ENCODE measurements around the gene STK24.

Gene STK24

GRCh38 chr13:98507282-98507797, 69.6 kb downstream of the STK24 start:
- no peak overlapping the region for H3K4me3 ChIP-seq (ENCODE audit: low read length in 2 of 2)
- H3K4ac ChIP-seq (ENCODE audit: low read length) = no peak overlapping the region
- no peak overlapping the region for H4K91ac ChIP-seq (ENCODE audit: low read depth, low read length, poor library complexity)
- peaks cover 5 to 26% of the 10 kb centered on the region in 2 donors for H3K36me3 ChIP-seq (replicated peaks in 1 of 2; ENCODE audit: control insufficient read depth in 2 of 2, insufficient read depth in 2 of 2, low read length in 2 of 2)
- no peak overlapping the region for H3K9ac ChIP-seq (ENCODE audit: low read depth, low read length, poor library complexity)
- WGBS, 2 donors (ENCODE audit: extremely low coverage in 2 of 2, insufficient read length in 2 of 2, insufficient replicate concordance in 1 of 2) = no CpG with 5 or more reads among the region's 5 CpGs
- no peak overlapping the region for H2BK12ac ChIP-seq (ENCODE audit: low read length)
- no peak overlapping the region for H3K14ac ChIP-seq (ENCODE audit: low read length)
- no peak overlapping the region for H2BK15ac ChIP-seq (ENCODE audit: low read length)
- no peak overlapping the region for H4K8ac ChIP-seq (ENCODE audit: low read depth, low read length)
- no peak overlapping the region for H2BK120ac ChIP-seq (ENCODE audit: low read depth, low read length)
- peak overlapping the region; percentile 38 for H3K27ac ChIP-seq (replicated peaks; ENCODE audit: low read length)
- H3K79me1 ChIP-seq (ENCODE audit: low read depth, low read length) = peaks cover 3% of the 10 kb centered on the region
- H3K27me3 ChIP-seq (ENCODE audit: control insufficient read depth in 3 of 3, insufficient read depth in 3 of 3, low read depth in 1 of 3, low read length in 3 of 3) = no peaks in the 10 kb centered on the region
- H3K4me2 ChIP-seq (ENCODE audit: insufficient read depth, low read length, poor library complexity, severe bottlenecking) = no peak overlapping the region
- no peak overlapping the region for H2BK5ac ChIP-seq (ENCODE audit: low read length)
- H3K18ac ChIP-seq (ENCODE audit: low read length) = no peak overlapping the region
- H3K23ac ChIP-seq (ENCODE audit: low read depth, low read length, poor library complexity) = no peak overlapping the region
- no peaks in the 10 kb centered on the region for H3K9me3 ChIP-seq (replicated peaks in 1 of 2; ENCODE audit: control insufficient read depth in 2 of 2, insufficient read depth in 1 of 2, low read depth in 1 of 2, low read length in 2 of 2)
- no peak for DNase-seq (ENCODE audit: low spot score)
- peaks cover 11 to 22% of the 10 kb centered on the region in 2 donors for H3K4me1 ChIP-seq (ENCODE audit: control insufficient read depth in 2 of 2, insufficient read depth in 1 of 2, low read depth in 1 of 2, low read length in 2 of 2)
- no peak overlapping the region for H2AK5ac ChIP-seq (ENCODE audit: low read depth, low read length)
- H2AFZ ChIP-seq (ENCODE audit: low read length) = no peak overlapping the region

DNA sequence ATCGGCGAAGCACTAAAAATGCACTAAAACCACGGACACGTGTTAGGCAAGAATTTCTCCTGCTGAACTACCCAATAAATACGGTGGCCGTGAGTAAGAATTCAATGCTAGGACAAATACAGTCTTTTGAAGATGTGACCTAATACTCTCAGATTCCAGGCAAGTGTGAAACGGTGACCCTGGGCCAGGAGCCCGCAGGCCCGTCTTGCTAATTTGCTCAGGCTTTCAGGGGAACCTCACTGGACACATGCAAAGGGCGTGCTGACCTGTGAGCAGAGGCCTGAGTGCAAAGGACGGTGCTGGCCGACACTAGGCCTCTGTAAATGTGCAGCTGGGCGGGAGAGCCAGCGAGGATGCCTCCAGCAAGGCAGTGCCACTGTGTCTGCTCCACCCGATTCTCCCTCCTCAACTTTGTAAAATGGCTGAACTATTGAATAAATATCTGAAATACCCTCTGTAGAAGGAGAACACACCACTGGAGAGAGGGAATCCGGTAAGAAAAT, 70.1 kb downstream of the STK24 start:
- Histone ChIP-seq H3K4me2 (ENCODE audit: insufficient read depth, low read length, poor library complexity, severe bottlenecking) (no peak overlapping the region), H2AFZ (ENCODE audit: low read length) (no peak overlapping the region), H2BK12ac (ENCODE audit: low read length) (no peak overlapping the region), H4K91ac (ENCODE audit: low read depth, low read length, poor library complexity) (no peak overlapping the region), H3K18ac (ENCODE audit: low read length) (peak overlapping the region; percentile 76), H2AK5ac (ENCODE audit: low read depth, low read length) (no peak overlapping the region), H2BK5ac (ENCODE audit: low read length) (no peak overlapping the region), H4K8ac (ENCODE audit: low read depth, low read length) (no peak overlapping the region), H3K36me3 (replicated peaks in 1 of 2; ENCODE audit: control insufficient read depth in 2 of 2, insufficient read depth in 2 of 2, low read length in 2 of 2) (peaks cover 5 to 24% of the 10 kb centered on the region in 2 donors), H3K27ac (replicated peaks; ENCODE audit: low read length) (peak overlapping the region; percentile 25), H3K9me3 (replicated peaks in 1 of 2; ENCODE audit: control insufficient read depth in 2 of 2, insufficient read depth in 1 of 2, low read depth in 1 of 2, low read length in 2 of 2) (no peaks in the 10 kb centered on the region), H3K79me1 (ENCODE audit: low read depth, low read length) (peaks cover 6% of the 10 kb centered on the region), H2BK120ac (ENCODE audit: low read depth, low read length) (no peak overlapping the region), H3K9ac (ENCODE audit: low read depth, low read length, poor library complexity) (peak overlapping the region; percentile 24), H3K4me1 (ENCODE audit: control insufficient read depth in 2 of 2, insufficient read depth in 1 of 2, low read depth in 1 of 2, low read length in 2 of 2) (peaks cover 11 to 25% of the 10 kb centered on the region in 2 donors), H2BK15ac (ENCODE audit: low read length) (no peak overlapping the region), H3K4me3 (ENCODE audit: low read length in 2 of 2) (no peak overlapping the region), H3K4ac (ENCODE audit: low read length) (no peak overlapping the region), H3K14ac (ENCODE audit: low read length) (no peak overlapping the region), H3K23ac (ENCODE audit: low read depth, low read length, poor library complexity) (no peak overlapping the region), H3K27me3 (ENCODE audit: control insufficient read depth in 3 of 3, insufficient read depth in 3 of 3, low read depth in 1 of 3, low read length in 3 of 3) (no peaks in the 10 kb centered on the region)
- no CpG with 5 or more reads among the region's 16 CpGs for WGBS, 2 donors (ENCODE audit: extremely low coverage in 2 of 2, insufficient read length in 2 of 2, insufficient replicate concordance in 1 of 2)
- DNase-seq (ENCODE audit: low spot score) = no peak

GRCh38 chr13:98506322-98506721, 70.6 kb downstream of the STK24 start:
- no peak overlapping the region for H4K91ac ChIP-seq (ENCODE audit: low read depth, low read length, poor library complexity)
- DNase-seq (ENCODE audit: low spot score) = no peak
- H2BK120ac ChIP-seq (ENCODE audit: low read depth, low read length) = no peak overlapping the region
- H2BK5ac ChIP-seq (ENCODE audit: low read length) = no peak overlapping the region
- H2AK5ac ChIP-seq (ENCODE audit: low read depth, low read length) = no peak overlapping the region
- H3K4me2 ChIP-seq (ENCODE audit: insufficient read depth, low read length, poor library complexity, severe bottlenecking) = no peak overlapping the region
- no peaks in the 10 kb centered on the region for H3K9me3 ChIP-seq (replicated peaks in 1 of 2; ENCODE audit: control insufficient read depth in 2 of 2, insufficient read depth in 1 of 2, low read depth in 1 of 2, low read length in 2 of 2)
- no peak overlapping the region for H2BK15ac ChIP-seq (ENCODE audit: low read length)
- H3K18ac ChIP-seq (ENCODE audit: low read length) = no peak overlapping the region
- peaks cover 5 to 20% of the 10 kb centered on the region in 2 donors for H3K36me3 ChIP-seq (replicated peaks in 1 of 2; ENCODE audit: control insufficient read depth in 2 of 2, insufficient read depth in 2 of 2, low read length in 2 of 2)
- no peak overlapping the region for H2BK12ac ChIP-seq (ENCODE audit: low read length)
- peaks cover 11 to 25% of the 10 kb centered on the region in 2 donors for H3K4me1 ChIP-seq (ENCODE audit: control insufficient read depth in 2 of 2, insufficient read depth in 1 of 2, low read depth in 1 of 2, low read length in 2 of 2)
- H3K4ac ChIP-seq (ENCODE audit: low read length) = no peak overlapping the region
- H3K27me3 ChIP-seq (ENCODE audit: control insufficient read depth in 3 of 3, insufficient read depth in 3 of 3, low read depth in 1 of 3, low read length in 3 of 3) = no peaks in the 10 kb centered on the region
- H2AFZ ChIP-seq (ENCODE audit: low read length) = no peak overlapping the region
- no peak overlapping the region for H3K14ac ChIP-seq (ENCODE audit: low read length)
- no CpG with 5 or more reads among the region's 12 CpGs for WGBS, 2 donors (ENCODE audit: extremely low coverage in 2 of 2, insufficient read length in 2 of 2, insufficient replicate concordance in 1 of 2)
- peaks cover 7% of the 10 kb centered on the region for H3K79me1 ChIP-seq (ENCODE audit: low read depth, low read length)
- no peak overlapping the region for H4K8ac ChIP-seq (ENCODE audit: low read depth, low read length)
- H3K27ac ChIP-seq (replicated peaks; ENCODE audit: low read length) = no peak overlapping the region
- H3K4me3 ChIP-seq (ENCODE audit: low read length in 2 of 2) = no peak overlapping the region
- H3K9ac ChIP-seq (ENCODE audit: low read depth, low read length, poor library complexity) = no peak overlapping the region
- no peak overlapping the region for H3K23ac ChIP-seq (ENCODE audit: low read depth, low read length, poor library complexity)

DNA sequence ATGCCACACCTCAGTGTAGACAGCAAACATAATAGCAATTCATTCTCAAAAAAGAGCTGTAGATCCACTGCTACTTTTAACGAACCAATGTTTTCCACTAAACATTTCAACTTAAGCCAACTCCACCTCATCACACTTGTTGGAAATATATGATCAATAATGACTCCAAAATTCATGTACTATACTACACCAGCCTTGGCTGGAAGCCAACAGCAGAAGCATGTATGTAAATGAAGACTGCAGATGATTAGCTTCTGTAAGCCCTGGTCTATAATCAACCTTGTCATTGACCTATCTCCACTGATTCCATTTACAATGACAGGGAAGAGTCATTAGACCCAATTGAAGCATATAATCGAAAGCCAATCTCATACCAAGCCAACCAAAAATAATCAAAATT, 71.7 kb downstream of the STK24 start:
- no CpG with 5 or more reads among the region's 2 CpGs for WGBS, 2 donors (ENCODE audit: extremely low coverage in 2 of 2, insufficient read length in 2 of 2, insufficient replicate concordance in 1 of 2)
- no peak for DNase-seq (ENCODE audit: low spot score)
- H2BK12ac ChIP-seq (ENCODE audit: low read length) = no peak overlapping the region
- no peak overlapping the region for H3K4me2 ChIP-seq (ENCODE audit: insufficient read depth, low read length, poor library complexity, severe bottlenecking)
- no peak overlapping the region for H2BK15ac ChIP-seq (ENCODE audit: low read length)
- H3K9ac ChIP-seq (ENCODE audit: low read depth, low read length, poor library complexity) = no peak overlapping the region
- H3K4me1 ChIP-seq (ENCODE audit: control insufficient read depth in 2 of 2, insufficient read depth in 1 of 2, low read depth in 1 of 2, low read length in 2 of 2) = peaks cover 11 to 25% of the 10 kb centered on the region in 2 donors
- H3K27ac ChIP-seq (replicated peaks; ENCODE audit: low read length) = no peak overlapping the region
- H2AFZ ChIP-seq (ENCODE audit: low read length) = no peak overlapping the region
- H4K91ac ChIP-seq (ENCODE audit: low read depth, low read length, poor library complexity) = no peak overlapping the region
- H3K14ac ChIP-seq (ENCODE audit: low read length) = no peak overlapping the region
- no peaks in the 10 kb centered on the region for H3K27me3 ChIP-seq (ENCODE audit: control insufficient read depth in 3 of 3, insufficient read depth in 3 of 3, low read depth in 1 of 3, low read length in 3 of 3)
- H3K23ac ChIP-seq (ENCODE audit: low read depth, low read length, poor library complexity) = no peak overlapping the region
- H2AK5ac ChIP-seq (ENCODE audit: low read depth, low read length) = no peak overlapping the region
- no peak overlapping the region for H3K4ac ChIP-seq (ENCODE audit: low read length)
- H2BK5ac ChIP-seq (ENCODE audit: low read length) = no peak overlapping the region
- H3K18ac ChIP-seq (ENCODE audit: low read length) = no peak overlapping the region
- H3K79me1 ChIP-seq (ENCODE audit: low read depth, low read length) = peaks cover 9% of the 10 kb centered on the region
- no peak overlapping the region for H4K8ac ChIP-seq (ENCODE audit: low read depth, low read length)
- H3K9me3 ChIP-seq (replicated peaks in 1 of 2; ENCODE audit: control insufficient read depth in 2 of 2, insufficient read depth in 1 of 2, low read depth in 1 of 2, low read length in 2 of 2) = no peaks in the 10 kb centered on the region
- no peak overlapping the region for H2BK120ac ChIP-seq (ENCODE audit: low read depth, low read length)
- no peak overlapping the region for H3K4me3 ChIP-seq (ENCODE audit: low read length in 2 of 2)
- H3K36me3 ChIP-seq (replicated peaks in 1 of 2; ENCODE audit: control insufficient read depth in 2 of 2, insufficient read depth in 2 of 2, low read length in 2 of 2) = peaks cover 5 to 16% of the 10 kb centered on the region in 2 donors

Measured in neuronal stem cell (in vitro differentiated cells).